Stomach (tissue), 4 donors: Measurements from ENCODE around the gene CTIF.

Experiments
- CTCF ChIP-seq, 7 experiments: fragments of 450-650 bp in 4 of 7; fragments of 200-600 bp in 3 of 7; sonication (generic) in 3 of 7; IDR thresholded peaks; one replicate each; pipeline ENCODE4 v1.5.1; 2016 to 2019; ENCODE audit warnings: antibody characterized with exemption in 7 of 7, control low read depth in 2 of 7, mild to moderate bottlenecking in 1 of 7
- EP300 ChIP-seq: sonication (generic); formaldehyde crosslinking; IDR thresholded peaks from one replicate; pipeline ENCODE4 v1.6.1; 2017; ENCODE audit warnings: antibody characterized with exemption
- POLR2A ChIP-seq, 4 donors: fragments of 450-650 bp; IDR thresholded peaks; one replicate each; pipeline ENCODE4 v1.6.1; 2016; ENCODE audit warnings: antibody characterized with exemption in 4 of 4, control low read depth in 2 of 4, mild to moderate bottlenecking in 1 of 4, moderate library complexity in 1 of 4
- POLR2AphosphoS5 ChIP-seq, 3 donors: sonication (generic); formaldehyde crosslinking; IDR thresholded peaks; one replicate each; pipeline ENCODE4 v1.6.1; 2016; ENCODE audit warnings: antibody characterized with exemption in 3 of 3

DNA sequence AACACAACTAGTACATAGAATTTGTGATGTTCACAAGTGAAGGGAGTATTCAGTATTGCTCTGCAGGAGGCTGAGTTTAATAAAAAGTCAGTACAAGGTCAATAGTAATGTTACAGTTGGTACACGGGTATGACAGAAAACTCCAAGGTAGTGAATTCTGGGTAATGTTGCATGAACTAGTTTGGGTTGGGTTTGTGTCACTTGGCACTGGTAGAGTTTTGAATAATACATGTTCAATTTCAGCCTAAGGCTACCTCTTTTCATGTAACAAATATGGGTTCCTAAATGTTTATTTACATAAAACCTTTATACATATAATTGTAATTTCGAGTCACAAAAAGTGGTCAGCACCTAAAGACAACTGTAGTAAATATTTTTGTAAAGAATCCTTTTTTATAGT, 19.4 kb downstream of the CTIF start:
- TF ChIP-seq CTCF (IDR thresholded peaks at IDR 0.05) = no peak
- TF ChIP-seq POLR2AphosphoS5 (IDR thresholded peaks at IDR 0.05) = no peak
- no peak for TF ChIP-seq POLR2A (IDR thresholded peaks at IDR 0.05)
- TF ChIP-seq EP300 = no peak
